Stromal cell of bone marrow (primary cell): ENCODE data around the gene SYT9.

ENCODE experiments used
- DNase-seq: peaks from one replicate; pipeline ENCODE4 v3.0.0-alpha.2; 2012; ENCODE audit warnings: low read depth

Gene SYT9

DNA sequence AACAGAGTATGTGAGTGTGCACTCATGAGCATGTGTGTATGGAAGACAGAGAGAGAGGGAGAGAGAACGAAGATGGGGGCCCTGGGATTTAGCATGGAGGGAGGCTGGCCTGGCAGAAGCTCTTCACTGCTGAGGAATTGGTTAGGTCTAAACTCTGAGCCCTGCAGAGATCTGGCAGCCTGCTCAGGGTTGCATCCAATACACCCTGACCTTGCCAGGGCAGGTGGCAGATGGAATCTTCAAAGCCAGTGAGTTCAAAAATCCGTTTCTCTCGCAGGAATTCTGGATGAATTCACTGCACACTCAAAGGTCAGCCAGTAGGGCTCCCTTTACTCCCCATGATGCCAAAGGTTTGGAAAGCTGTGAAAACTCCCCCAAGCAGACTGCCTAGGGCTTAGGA, 172.2 kb downstream of the SYT9 start:
- DNase-seq, result no peak

DNA sequence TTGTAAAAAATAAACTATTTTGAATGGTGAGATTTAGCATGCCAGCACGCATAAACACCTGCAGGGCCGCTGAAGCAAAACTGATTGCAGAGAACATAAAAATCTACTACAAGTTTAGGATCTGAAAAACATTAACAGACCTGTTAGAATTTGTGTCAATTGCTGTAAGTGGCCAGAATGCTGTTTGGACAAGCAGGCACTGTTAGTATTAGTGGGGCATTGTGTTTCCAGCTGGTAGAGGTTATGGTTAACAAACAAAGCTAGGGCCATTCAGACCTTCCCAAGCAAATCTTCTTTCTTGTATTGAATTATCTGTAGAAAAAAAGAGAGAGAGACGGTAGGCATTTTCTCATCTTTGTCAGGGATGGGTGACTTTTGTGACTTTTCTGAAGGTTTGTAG, 176.0 kb downstream of the SYT9 start:
- no peak for DNase-seq

DNA sequence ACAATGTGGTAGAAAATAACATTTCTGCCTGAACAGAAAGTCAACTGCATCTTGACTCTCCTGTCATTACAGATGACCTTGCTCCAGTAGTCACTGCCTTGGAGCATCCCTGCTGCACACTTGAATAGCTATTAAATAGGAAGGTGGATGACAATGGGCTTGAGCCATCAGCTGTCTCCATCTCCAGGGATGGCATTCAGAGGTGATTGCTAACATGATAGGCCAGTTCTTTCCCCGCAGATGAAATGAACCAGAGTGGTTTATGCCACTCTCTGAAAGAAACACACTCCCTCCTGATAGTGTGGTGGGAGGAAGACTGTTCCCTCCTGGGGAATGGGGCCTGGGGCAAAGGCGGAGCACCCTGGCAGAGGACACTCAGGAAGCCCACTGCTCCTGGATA, 176.5 kb downstream of the SYT9 start:
- no peak for DNase-seq

DNA sequence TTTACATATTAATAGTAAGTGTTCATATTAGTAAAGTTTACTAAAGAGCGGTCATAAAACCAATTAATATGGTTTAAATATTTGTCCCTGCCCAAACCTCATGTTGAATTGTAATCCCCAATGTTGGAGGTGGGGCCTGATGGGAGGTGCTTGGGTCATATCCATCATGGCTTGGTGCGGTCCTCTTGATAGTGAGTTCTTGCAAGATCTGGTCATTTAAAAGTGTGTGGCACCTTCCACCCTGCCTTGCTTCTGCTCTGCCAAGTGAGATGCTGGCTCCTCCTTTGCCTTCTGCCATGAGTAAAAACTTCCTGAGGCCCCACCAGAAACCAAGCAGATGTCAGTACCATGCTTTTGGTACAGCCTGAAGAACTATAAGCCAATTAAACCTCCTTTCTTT, 178.8 kb downstream of the SYT9 start:
- no peak for DNase-seq

DNA sequence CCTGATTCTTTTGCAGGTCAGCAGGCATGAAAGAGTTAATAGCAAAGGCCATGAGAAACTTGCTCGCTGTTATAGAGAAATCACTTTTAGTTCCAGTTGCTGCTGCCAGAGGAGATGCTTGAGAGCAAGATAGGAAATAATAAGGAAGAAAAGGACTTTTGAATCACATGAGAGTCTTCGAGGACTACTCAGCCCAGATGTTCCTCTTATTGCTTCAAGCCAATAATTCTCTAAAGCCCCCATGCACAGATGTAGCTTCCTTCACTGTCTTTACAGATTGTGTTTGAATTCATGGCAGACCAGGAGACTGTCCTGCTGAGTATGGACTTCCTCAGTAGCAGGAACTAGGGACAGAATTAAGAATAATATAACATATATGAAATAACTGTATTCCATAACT, 183.5 kb downstream of the SYT9 start:
- no peak for DNase-seq

DNA sequence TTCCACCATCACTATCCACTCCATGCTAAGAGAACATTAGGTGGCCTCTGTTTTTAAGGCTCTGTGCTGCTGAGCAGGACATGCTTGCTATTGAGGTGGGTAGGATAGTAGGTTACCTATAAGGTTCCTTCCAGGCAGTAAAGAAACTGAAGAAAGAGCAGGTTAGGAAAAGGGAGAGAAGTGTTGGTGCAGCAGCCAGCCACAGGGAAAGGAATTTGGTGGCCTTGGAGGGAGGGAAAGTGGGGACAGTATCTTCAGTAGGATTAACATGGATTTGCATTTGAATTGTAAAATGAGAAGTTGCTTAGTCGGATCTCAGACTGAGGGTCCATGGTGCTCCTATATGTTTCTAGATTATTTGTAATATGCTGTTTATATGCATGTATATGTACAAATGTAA, 184.4 kb downstream of the SYT9 start:
- no peak for DNase-seq

DNA sequence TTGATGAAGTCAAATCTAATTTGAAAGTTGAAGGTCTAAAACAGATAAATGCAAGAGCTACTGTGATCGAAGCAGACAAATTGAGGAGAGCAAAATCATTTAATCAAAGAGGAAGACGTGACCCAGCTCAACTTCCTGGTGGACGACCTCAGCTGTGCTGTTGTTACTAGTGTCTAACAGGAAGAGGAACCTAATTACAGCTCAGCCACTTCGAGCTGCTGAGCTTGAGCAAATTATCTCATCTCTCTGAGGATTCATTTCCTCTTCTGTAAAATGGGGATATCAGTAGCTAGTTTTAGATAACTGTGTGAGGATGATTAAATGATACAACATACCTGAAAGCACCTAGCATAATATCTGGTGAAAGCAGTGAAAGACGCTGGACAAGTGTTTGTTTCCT, 185.0 kb downstream of the SYT9 start:
- DNase-seq, result no peak

DNA sequence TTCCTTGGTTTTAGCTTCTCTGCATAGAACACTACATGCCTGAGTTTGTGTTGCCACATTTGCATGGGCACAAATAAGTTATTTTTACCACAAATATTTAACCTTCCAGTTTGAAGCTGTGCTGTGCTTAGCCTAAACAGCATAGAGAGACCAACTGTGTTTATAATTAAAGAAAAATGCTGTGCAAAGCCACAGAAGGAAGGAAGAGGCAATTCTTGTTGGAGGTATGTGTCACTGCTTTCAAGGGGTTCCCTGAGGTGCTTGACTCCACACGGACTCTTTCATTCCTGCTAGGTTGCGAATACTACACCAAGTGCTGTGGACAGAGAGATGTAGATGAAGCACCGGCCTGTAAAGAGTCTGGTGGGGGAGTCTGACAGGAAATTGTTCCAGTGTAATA, 186.0 kb downstream of the SYT9 start:
- no peak for DNase-seq

DNA sequence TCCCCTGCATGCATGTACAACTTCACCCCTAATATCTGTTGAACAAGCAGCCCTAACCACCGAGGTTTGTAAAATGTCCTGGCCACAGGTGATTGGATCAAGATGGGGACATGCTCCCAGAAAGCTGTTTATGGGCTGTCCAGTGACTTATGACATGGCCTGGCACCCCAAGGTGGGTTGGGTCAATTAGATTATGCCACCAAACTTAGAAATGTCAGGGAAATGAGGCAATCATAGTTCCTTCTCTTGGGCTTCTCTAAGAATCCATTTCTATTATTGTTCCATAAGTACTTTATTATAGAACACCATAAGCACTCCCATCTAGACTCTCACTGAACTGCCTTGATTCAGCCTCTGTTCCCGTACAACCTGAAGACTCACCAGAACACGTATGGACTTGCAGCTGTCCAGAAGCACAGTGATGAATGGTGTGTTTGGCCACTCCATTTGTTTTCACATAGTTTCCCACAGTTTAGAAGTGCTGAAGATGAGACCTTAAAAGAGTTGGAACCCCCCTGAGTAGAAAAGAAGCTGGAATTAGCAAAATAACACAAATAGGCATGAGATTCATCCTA, 188.1 kb downstream of the SYT9 start:
- DNase-seq, result no peak

DNA sequence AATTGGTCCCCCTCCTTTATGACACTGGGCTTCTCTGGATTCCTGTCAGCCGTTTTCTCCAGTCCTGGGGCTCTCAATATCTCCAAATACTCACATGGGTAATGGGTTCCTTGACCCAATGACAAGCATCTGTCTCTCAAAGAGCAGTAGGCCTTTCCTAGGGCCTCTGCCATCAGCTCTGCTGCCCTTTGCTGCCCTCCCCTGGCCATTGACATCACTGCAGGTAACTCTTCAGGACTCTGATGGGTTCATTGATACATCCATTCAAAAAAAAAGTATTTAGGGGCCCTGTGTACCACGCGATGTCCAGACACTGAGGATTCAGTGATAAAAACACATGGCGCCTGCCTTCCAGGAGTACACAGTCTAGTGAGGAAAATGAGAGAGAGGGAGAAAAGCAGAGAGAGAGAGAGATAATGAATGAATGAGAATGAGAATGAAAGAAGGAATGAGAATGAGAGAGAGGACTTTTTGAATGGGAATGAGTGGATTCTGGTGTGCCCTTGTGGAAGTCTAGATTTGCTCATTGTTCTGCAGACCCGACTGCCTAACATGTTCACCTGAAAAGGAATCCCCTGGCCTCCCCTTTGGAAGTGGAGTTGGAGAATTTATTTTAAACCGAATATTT, 191.0 kb downstream of the SYT9 start:
- DNase-seq, result peak; percentile 27

DNA sequence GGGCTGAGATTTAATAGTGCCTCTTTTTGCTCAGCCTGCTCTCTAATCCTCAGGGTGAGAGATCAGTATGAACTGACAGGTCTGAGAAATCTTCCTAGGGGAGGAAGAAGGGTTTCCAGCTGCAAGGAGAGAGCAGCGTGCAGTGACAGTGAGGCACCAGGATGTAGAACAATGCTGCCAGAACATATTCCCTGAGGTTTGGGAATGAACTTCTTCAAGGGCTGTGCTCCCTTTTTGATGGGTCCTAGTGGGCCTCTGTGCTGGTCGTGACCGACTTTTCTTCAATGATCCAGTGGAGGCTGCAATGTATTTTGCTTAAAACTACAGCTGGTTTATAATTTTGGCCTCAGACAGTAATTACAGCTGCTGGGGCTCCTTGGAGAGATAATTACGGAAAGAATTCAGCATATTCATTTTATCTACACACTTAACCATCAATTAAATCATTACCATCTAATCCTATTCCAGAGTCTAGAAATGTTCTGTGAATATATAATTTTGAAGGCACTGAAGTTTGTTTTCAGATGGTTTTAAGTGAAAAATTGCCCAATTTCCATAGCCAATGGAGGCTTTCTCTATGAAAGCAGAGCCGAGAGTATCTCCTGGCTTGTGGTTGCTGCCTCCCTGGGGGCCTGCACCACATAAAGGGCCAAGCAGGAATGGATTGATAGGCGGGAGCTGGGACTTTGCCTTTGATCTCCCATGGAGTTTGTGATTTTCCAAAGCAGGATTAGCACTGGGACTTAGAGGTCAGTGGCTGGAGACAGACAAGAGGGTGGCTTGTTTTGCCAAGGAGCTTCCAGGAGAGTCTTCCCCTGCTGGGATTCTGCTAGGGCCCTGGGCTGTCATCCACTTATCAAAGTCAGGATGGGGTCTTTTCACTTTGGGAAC, 192.6 kb downstream of the SYT9 start:
- DNase-seq, result peak; percentile 9

DNA sequence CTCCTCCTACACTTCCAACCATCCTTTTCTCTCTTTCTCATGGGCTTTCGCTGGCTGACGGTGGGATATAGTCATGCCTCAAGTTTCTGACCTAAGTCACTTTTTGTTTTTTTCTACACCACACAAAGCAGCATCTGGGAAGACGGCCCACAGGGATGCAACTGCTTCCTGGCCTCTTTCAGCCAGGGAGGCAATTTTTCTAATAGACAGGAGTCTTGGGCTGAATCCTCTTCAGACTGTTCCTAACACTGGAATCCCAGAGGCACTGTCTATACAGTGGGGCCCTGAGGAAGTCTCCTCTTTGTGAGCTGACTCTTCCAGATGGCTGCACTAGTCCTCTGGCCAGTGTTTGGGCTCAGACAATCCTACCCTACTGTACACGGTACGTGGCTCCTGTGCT, 193.9 kb downstream of the SYT9 start:
- no peak for DNase-seq

DNA sequence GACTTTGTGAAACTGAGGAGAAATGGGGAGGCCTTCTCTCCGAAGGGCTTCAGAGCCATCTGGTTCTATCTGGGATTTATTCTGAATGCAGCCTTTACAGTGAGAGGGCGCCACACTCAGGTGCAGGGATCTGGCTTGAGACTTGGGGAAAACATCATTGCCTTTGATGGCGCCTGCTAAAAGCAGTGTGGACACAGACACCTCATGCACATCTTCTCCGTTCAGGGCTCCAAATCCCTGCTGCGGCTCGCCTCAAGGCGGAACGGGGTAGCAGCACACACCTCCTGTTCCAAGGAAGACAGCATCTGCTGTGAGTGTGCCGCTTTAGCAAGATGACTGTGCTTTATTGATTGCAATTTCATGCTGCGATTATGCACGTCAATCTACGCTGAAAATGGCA, 196.5 kb downstream of the SYT9 start:
- DNase-seq, result no peak

DNA sequence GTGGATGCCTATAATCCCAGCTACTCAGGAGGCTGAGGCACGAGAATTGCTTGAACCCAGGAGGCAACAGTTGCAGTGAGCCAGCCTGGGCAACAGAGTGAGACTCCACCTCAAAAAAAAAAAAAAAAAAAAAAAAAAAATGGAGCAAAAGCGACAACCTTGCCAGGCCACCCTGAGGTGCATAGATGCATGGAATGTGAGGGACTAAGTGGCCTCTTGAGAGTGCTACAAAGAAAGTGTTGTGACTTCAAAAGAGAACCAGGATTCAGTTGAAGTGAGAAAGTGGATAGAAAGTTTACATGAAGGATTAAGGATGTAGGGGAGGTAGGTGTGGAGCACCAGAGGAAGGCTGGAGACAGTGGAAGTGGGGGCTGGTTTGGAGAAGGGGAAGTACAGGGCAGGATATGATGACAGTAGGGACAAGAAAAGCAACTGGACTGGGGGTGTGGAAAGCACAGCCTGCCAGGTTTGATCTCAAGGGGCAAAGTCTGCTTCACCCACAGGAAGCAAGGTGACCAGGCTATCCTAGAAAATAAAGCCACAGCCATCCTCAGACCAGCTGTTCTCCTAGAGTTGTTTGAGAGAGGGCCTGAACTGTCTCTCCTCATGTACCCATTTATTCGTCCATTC, 197.6 kb downstream of the SYT9 start:
- no peak for DNase-seq

DNA sequence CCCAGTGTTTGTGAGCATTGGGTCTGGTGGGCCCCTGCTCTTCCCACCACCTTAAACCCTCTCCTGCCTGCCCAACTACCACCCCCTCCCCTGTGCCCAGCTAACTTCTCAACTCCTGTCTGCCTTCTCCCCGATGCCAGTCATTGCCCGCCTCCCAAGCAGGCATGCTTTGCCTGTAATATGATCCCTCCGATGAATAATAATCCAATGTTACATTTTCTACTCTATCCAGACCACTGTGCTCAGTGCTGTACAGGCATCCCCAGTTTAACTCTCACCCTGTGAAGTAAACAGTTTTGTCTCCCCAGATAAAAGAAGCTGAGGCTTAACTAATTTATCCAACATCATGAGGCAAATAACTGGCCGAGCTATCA, 198.1 kb downstream of the SYT9 start:
- no peak for DNase-seq

DNA sequence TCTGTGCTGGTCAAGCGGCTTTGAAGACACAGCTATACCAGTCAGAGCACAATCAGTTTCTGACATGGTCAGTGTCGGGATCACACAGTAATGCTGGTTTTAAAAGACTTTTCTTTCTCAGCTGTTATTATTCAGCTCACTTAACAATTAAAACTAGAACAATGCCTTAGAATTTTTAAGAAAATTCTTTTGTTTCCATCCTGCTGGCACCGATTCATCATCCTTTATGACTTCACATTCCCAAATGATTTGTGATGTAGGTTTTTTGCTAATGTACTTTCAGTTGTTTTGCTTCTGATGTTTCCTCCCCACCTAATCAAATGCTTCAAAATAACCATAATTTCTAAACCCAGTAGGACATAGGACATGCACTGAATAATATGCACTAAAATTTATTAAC, 199.1 kb downstream of the SYT9 start:
- no peak for DNase-seq

DNA sequence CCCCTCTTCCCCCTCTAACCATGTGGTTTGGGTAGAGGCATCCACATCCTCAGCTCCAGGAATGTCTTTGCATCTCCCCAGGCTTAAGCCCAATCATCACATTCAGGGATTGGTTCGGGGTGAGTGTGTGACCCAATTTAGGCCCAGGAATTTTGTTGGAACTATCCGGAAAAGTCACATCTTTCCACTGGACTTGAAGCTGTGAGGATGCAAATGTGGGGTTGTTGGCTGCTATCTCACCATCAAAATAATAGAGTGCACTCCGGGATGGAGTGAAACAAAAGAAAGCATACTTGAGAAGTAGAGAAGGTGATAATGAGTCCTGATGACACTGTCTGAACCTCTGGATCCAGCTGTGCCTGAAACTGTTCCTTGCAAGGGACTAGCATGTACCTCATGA, 199.8 kb downstream of the SYT9 start:
- DNase-seq, result no peak

DNA sequence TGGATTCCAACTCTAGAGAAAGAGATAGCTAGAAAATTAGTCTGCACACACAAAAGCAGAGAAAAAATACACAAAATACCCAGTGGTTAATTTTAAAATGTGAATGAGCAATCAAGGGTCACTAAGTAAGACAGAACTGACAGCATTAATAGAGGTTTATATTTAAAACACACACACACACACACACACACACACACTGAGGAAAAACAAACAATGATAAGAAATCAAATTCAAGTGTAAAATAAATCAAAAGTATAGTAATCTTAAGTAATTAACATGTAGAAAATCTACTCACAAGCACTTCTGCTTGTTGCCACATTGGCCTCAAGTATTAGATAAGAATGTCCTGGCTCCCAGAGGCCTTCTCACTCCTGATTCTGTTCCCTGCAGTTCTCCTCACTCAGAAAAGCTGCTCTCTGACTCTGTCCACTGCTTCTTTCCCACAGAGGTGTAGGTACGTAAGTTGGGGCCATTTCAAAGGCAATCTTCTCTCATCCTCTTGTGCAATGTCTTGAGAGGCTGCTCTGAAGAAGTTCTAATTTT, 200.3 kb downstream of the SYT9 start:
- no peak for DNase-seq

DNA sequence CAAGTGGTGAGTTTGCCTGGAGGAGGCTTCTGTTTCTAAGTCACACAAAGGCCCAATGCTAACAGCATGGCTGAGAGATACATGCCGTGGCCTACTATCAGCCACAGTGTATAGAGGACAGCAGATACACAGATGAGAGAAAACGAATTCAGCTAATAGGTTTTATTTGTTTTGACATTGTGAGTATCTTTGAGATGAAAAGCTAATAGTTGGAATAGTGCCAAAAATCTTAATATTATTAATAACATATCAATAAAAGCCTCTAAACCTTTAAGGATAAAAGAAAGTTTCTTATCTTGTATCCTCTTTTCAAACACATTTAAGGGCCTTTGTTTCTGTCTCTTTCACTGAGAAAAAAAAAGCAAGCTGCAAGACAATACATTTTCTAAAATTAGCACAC, 203.2 kb downstream of the SYT9 start:
- DNase-seq, result no peak

DNA sequence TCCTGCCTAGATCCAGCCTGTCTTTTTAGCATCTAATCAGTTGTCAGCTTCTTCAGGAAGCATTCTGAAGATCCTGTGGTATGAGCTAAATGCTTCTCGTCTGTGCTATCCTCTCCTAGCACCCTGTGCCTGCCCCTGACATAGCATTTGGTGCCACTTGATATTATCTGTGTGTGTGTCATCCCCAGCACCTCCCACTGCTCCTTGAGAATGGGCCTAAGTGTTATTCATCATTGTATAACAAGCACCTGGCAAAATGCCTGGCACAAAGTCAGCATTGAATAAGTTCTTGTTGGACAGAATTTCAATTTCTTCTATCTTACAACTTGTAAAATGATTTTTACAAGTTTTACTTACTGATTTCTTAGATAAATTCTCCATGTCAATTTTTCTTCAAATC, 205.5 kb downstream of the SYT9 start:
- peak; percentile 70 for DNase-seq

DNA sequence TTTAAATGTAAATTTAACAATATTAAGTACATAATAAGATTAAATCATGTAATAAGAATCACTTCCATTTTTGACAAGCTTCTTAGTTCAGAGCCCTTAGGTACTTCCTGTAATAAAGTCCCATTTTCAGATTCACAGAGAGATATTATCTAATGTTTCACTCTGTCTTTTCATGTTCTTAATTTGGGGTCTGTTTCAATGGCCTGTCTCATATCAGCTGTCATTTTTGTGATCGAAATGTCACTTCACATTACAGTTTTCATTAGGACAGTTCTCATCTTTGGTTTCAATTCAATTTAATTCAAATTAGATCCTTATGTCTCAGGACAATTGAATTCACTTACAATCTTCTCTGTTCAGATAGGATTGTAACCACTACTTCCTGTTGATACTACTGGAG, 211.0 kb downstream of the SYT9 start:
- no peak for DNase-seq

DNA sequence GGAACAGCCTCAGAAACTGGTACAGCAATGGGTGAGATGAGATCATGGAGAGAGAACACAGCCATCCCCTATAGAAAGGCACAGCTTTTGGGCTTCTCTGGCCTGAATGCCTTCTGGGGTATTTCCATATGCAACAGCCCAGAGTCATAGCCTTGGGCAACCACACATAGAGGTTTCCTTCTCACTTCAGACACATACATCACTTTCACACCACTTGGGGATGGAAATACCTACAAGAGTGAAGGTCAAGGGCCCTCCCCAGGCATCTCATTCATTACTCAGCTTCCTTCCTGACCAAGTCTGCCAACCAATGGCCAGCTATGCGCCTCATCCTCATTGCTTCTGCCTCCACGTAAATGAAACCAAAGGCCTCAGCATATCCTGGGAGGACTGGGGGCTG, 215.9 kb downstream of the SYT9 start:
- no peak for DNase-seq

DNA sequence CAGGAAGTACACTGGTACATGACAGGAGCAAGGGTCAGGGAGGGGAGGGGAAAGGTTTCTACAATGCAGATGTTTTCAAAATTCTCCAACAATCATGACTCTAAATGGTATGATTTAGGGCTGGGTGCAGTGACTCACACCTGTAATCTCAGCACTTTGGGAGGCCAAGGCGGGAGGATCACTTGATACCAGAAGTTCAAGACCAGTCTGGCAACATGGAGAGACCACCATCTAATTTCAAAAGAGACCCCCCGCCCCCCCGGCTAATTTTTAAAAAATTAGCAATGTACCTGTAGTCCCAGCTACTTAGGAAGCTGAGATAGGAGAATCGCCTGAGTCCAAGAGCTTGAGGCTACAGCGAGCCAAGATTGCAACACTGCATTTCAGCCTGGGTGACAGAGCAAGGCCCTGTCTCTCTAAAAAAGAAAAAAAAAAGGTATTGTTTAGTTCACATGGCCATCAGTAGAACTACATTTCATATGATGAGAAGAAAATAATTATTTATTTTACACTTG, 217.7 kb downstream of the SYT9 start:
- DNase-seq, result no peak
